Fibroblast of upper back skin (primary cell): Measurements from ENCODE around the gene NFKB1.

ENCODE experiments used
- DNase-seq: peaks from one replicate; pipeline ENCODE4 v3.0.0-alpha.2; 2013

The NFKB1 gene

DNA sequence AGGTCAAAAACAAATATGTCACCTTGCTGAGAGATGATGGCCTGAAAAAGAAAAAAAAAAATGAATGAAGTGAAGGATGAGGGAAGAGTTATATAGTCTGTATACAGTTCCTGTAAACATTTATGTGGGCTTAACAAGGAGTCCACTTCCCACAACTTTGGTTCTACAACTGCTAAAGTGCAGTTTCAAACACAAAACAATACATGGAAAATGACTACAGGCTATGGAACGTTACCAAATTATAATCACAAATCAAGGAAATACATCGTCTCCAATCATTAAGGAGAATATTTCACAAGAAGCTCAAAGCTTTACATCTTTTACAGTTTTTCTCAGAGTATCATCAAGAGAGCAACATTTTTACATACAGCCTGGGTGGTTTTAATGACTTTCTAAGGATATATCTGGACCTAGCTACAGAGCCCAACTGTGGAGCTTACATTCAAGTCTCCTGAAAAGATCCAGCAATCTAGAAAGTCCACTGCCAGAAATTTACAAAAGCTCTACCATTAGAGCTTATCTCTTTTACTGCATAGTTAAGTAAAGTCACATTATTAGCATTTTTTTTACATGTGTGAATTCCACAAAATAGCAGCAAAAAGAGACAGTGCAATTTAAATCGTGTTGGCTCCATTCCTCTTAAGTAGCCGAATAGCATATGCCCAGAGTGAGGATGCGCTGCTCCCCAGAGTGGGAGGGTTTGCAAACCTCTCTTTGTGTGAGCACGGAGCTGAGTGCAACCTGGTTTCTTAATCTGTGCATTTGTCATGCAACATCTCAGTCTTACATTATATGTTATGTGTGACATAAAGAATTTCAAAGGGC lies 131.3 kb downstream of the NFKB1 start:
- peak; percentile 39 for DNase-seq

DNA sequence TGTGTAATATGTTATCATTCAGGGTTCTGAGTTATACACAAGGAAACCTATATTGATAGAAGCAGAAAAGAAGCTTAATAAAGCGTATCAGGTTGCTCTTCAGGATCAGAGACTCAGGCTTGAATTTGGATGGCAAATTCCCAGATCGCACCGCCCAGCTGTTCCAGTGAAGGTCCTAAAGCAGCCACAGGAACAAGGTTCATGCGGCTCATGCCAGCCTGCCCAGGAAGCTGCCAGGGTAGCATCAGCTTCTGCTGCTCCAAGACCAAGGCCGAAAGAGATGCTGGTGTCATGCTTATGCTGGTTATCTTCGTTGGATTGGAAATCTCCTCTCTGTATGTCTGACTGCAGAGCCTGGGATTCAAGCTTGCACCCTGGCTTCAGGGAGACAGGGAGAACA lies 131.9 kb downstream of the NFKB1 start:
- no peak for DNase-seq

DNA sequence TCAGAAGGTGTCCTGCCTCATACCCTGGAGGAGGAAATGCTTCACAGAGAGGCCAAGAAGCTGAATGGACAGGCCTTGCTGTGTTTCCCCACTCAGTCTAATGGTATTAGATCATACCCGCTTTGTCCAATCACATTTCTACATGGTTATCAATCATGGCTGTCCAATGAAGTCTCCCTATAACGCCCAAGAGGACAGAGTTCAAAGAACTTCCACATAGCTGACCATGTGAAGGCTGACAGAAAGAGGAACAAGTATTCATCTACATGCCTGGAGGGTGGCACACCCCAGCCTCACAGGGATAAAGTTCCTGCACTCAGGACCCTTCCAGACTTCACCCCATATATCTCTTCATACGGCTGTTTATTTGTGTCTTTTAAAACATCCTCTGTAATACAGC lies 136.2 kb downstream of the NFKB1 start:
- no peak for DNase-seq

DNA sequence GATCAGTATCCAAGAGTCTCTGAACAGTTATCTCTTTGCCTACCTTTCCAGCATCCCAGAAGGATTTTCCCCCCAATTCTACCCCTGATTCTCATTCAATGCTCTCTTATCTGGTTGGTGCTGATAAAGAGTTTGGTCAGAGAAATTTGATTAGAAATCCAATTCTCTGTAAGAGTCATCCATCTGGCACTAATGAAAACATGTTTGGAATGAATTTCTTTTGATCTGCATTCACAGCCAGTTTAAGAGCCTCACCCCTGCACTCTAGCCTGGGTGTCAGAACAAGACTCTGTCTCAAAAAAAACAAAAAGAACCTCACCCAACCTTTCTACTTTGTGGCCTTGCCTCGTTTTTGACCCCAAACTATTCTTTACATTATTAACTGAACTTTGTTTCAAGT lies 137.5 kb downstream of the NFKB1 start:
- no peak for DNase-seq

DNA sequence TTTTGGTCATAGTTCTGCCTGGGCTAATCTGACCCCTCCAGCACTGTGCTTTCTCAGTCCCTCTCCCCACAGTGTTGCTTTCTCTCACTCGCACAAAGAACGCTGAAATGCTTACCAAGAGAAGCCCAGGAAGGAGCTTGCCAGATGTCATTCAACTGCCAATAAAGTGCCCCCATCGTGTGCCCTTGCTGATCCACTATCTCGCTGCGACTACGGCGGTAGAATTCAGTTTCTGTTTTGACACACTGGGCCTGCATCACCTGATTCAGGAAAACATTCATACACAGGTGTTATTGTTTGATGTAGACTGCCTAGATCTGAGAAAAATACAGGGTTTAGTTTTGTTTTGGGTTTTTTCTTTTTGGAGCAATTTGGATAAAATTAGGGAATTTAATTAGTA lies 138.4 kb downstream of the NFKB1 start:
- DNase-seq, result no peak

DNA sequence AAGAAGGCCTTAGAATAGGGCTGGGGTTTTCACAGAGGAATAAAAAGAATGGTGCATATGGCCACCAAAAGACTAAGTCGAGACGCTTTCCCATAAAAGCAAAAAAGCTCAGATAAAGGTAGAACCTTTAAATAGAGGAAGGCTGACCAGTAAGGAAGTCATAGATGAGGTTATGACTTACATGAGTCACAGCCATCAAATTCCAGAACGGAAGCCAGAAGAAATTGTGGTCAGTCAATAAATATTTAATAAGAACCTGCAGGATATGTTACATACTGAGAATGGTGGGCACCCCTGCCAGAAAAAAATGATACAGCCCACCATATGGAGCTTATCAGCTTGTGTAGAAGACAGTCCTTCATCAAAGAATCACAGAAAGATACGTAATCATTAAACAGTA lies 139.5 kb downstream of the NFKB1 start:
- peak; percentile 82 for DNase-seq

DNA sequence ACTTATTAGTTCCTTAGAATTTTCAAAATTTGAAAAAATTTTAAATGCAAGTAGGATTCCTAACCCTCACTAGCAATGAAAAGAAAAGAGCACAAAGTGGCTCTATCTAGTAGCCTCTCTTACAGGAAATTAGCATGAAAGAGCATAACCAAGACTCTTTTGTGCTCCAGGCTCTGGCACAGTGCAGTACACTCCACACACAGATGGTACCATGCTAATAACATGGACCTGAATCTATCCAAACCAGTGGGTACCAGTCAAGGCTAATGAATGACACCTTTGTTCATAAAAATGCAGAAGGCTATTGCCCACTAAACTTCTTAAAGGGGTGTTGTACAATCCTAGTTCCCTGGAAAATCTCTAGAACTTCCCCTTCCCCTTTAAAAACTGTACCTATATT lies 140.6 kb downstream of the NFKB1 start:
- no peak for DNase-seq

DNA sequence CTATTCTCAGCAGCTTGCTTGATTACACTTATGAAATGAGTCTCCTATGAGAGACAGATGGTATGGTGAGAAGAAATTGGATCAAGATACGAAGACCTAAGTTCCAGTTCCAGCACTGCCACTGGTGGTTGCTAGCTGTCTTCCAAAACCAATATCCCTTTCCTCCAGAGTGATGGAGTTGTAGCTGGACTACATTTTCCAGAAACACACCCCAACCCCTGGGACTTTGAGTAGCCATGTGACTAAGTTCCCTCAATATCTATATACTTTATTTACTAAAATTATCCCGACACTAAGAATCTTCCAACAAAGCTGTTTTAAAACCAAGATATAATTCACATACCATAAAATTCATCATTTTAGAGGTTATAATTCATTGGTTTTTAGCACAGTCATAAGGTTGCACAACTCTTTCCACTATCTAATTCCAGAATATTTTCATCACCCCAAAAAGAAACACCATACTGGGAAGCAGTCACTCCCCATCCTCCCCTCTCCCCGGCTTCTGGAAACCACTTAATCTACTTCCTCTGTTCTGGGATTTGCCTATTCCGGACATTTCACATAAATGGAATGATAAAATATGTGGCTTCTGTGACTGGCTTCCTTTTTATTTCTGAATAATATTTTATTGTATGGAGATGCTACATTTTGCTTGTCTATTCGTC lies 141.6 kb downstream of the NFKB1 start:
- DNase-seq, result peak; percentile 95

DNA sequence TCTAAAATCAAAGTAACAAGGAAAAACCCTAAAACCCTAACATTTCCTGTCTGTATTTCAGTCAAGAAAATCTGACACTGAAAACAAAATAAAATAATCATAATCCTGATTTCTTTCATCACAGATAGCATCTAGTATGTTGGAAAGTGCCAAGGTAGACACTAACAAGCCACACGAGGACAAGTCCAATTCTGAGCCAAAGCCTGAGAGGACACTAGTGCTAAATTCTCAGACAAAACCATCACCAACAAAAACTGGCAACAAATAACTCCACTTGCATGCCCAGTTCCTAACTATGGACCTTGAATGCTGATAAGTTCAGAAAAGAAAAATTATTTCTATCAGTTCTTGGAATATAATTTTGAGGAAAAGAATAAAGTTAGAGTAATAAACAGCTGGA lies 146.0 kb downstream of the NFKB1 start:
- DNase-seq, result no peak

DNA sequence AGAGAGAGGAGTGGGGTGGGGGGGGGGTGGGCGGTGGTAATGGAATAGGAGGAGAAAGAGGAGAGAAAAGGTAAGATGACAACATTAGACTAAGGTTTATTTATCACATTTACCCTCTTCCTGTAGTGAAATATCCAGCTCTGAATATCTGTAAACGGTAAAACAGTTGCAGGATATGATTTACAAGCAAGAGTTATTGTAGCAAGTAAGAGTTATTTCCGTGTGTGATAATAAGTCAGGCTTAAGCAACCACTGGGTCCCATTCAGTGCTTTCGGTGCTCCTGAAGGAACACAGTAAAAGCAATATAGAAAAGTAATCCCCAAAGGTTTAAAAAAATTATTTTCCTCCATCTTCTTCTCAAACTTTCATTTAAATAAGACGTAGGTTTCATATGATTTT lies 156.0 kb downstream of the NFKB1 start:
- no peak for DNase-seq

DNA sequence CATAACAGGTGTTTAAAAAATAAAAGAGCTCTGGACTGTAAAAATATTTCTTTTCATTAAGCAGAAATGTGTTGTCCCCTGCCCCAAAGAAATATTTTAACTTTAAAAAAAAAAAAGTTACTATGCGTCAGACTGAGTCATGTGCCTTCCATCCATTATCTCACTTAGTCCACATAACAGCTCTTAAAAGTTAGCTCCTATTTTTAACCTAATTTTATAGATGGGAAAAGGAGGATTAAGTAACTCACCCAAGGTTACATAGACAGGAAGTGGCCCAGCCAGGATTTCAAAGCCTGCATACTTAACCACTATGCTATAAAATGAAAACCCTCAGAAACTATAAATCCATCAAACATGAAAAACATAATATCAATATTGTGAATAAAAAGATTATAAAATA lies 161.9 kb downstream of the NFKB1 start:
- DNase-seq, result peak; percentile 82

DNA sequence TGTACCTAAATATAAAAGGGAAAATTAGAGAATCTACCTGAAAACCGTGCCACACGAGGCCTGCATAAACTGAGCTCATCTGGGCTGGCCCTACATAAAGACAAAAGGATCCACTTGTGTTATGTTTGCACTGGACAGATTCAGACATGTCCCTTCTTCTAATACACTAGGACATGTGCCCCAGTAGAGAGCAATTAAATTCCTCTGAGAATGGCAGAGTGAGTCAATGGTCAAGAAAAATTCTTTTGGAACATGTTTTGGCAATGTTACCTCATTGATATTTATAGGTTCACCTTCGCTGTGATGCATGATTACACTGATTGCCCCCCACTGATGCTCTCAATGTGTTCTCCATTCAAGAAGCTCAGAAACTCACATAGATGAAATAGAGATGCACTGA lies 164.4 kb downstream of the NFKB1 start:
- peak; percentile 22 for DNase-seq
